Vagina (tissue), 2 donors: ENCODE results near the gene MCM9.
"Not testable (repeated sequence)": the region's sequence is repeated elsewhere in the genome, so short reads cannot be mapped to it uniquely, and the experiment has no call there.

Source experiments
- CTCF ChIP-seq, 3 experiments: fragments of 450-650 bp in 2 of 3; fragments of 200-600 bp in 1 of 3; sonication (generic) in 1 of 3; IDR thresholded peaks; one replicate each; pipeline ENCODE4 v1.5.1; 2017 to 2019; ENCODE audit warnings: antibody characterized with exemption in 3 of 3, mild to moderate bottlenecking in 2 of 3, moderate library complexity in 2 of 3
- POLR2A ChIP-seq, 2 donors: fragments of 450-650 bp; IDR thresholded peaks; one replicate each; pipeline ENCODE4 v1.6.1; 2017; ENCODE audit warnings: antibody characterized with exemption in 2 of 2, mild to moderate bottlenecking in 2 of 2, moderate library complexity in 2 of 2
- POLR2AphosphoS5 ChIP-seq, 2 donors: sonication (generic); formaldehyde crosslinking; IDR thresholded peaks; one replicate each; pipeline ENCODE4 v1.9.0; 2017; ENCODE audit warnings: antibody characterized with exemption in 2 of 2, mild to moderate bottlenecking in 2 of 2, low read depth in 1 of 2; ENCODE audit not compliant: insufficient read depth in 1 of 2

GRCh38 chr6:118796548-118796947 is 138.4 kb downstream of the MCM9 start:
- TF ChIP-seq POLR2A (IDR thresholded peaks at IDR 0.05); CTCF (IDR thresholded peaks at IDR 0.05); POLR2AphosphoS5 (IDR thresholded peaks at IDR 0.05; ENCODE audit: insufficient read depth in 1 of 2, low read depth in 1 of 2): not testable (repeated sequence)
